GM13977 (cell line): ENCODE results near the gene SLC38A2.
"Not testable (repeated sequence)": the region's sequence is repeated elsewhere in the genome, so short reads cannot be mapped to it uniquely, and the experiment has no call there.

ENCODE experiments used
- DNase-seq: peaks from one replicate; pipeline ENCODE4 v3.0.0; 2012; ENCODE audit warnings: low spot score
- CTCF ChIP-seq: IDR thresholded peaks from 2 replicates; pipeline ENCODE4 v1.5.1; 2012; ENCODE audit warnings: mild to moderate bottlenecking, control low read depth; ENCODE audit not compliant: insufficient read depth; ENCODE audit errors: extremely low read depth, missing control alignments
- in situ Hi-C: fragments of 300-500 bp; cut with MboI; formaldehyde crosslinking; loops from one replicate; pipeline ENCODE4 v1.12.0; 2022; ENCODE audit warnings: low sequenced_read_pairs, low pct_unique_long_range_greater_than_20kb, mixed read lengths, inconsistent platforms; ENCODE audit not compliant: unreplicated experiment

SLC38A2 gene

GRCh38 chr12:46342562-46343033 lies 30.0 kb downstream of the SLC38A2 start:
- TF ChIP-seq CTCF, result peak; percentile 56
- in situ Hi-C loops, result no loop called here
- DNase-seq, result no peak

- DNase-seq, result no peak
- in situ Hi-C loops, result no loop called here
- TF ChIP-seq CTCF, result no peak
Observed at GRCh38 chr12:46339051-46339450, 33.5 kb downstream of the SLC38A2 start.

GRCh38 chr12:46332260-46332659 lies 40.3 kb downstream of the SLC38A2 start:
- TF ChIP-seq CTCF, result no peak
- in situ Hi-C loops, result no loop called here
- DNase-seq, result no peak

- DNase-seq, in situ Hi-C loops: not testable (repeated sequence)
Observed at GRCh38 chr12:46325075-46325474, 47.5 kb downstream of the SLC38A2 start.

- in situ Hi-C loops, result no loop called here
- no peak for DNase-seq
- no peak for TF ChIP-seq CTCF
Observed at GRCh38 chr12:46320731-46321130, 51.8 kb downstream of the SLC38A2 start.

- DNase-seq, result no peak
- no peak for TF ChIP-seq CTCF
- in situ Hi-C loops, result no loop called here
Observed at GRCh38 chr12:46318037-46318436, 54.5 kb downstream of the SLC38A2 start.
